Prostate gland (tissue), 2 donors: ENCODE results near the gene ITGB8. TPM values are rescaled to one million over a fixed set of nuclear protein-coding genes. Genes with fewer than 3 reads are reported as not detected.

Source experiments
- DNase-seq: peaks from one replicate; pipeline ENCODE4 v3.0.0-alpha.2; 2019; ENCODE audit warnings: low spot score
- H3K27ac ChIP-seq, 2 donors: fragments of 200-600 bp; sonication (generic); 2 replicates each; pipeline ENCODE4 v1.5.1; 2017 to 2019
- H3K27me3 ChIP-seq: fragments of 200-600 bp; sonication (generic); replicated peaks from 2 replicates; pipeline ENCODE4 v1.5.1; 2019; ENCODE audit not compliant: insufficient read depth
- H3K36me3 ChIP-seq, 2 donors: fragments of 200-600 bp; sonication (generic); 1 replicate in 1 of 2; 2 replicates in 1 of 2; pipeline versions ENCODE4 v1.5.1 to v1.8.1; 2017 to 2019
- H3K4me1 ChIP-seq: fragments of 200-600 bp; sonication (generic); replicated peaks from 2 replicates; pipeline ENCODE4 v1.5.1; 2019
- H3K4me3 ChIP-seq, 2 donors: fragments of 200-600 bp; sonication (generic); 2 replicates each; pipeline ENCODE4 v1.5.1; 2017 to 2019
- H3K9me3 ChIP-seq: fragments of 200-600 bp; sonication (generic); 2 replicates; pipeline ENCODE4 v1.5.1; 2017
- CTCF ChIP-seq, 4 experiments: fragments of 200-600 bp in 2 of 4; fragments of 450-650 bp in 2 of 4; sonication (generic) in 2 of 4; IDR thresholded peaks; 1 replicate in 3 of 4; 2 replicates in 1 of 4; pipeline ENCODE4 v1.5.1; 2016 to 2019; ENCODE audit warnings: antibody characterized with exemption in 4 of 4, mild to moderate bottlenecking in 2 of 4, moderate library complexity in 2 of 4
- POLR2A ChIP-seq: fragments of 450-650 bp; IDR thresholded peaks from one replicate; pipeline ENCODE4 v1.6.1; 2016; ENCODE audit warnings: antibody characterized with exemption, mild to moderate bottlenecking
- POLR2AphosphoS5 ChIP-seq: sonication (generic); formaldehyde crosslinking; IDR thresholded peaks from one replicate; pipeline ENCODE4 v1.6.1; 2017; ENCODE audit warnings: antibody characterized with exemption
- WGBS: methylation state at CpG from one replicate; pipeline ENCODE4 v1.1.5; 2018; 5-methylcytosine and 5-hydroxymethylcytosine counted together
- intact Hi-C: fragments of 100-400 bp; cut with DNase I; formaldehyde crosslinking; loops from one replicate; pipeline ENCODE4 v1.14.2; 2022
- total RNA-seq, 2 donors: library from RNA; depleted of rRNA; stranded (reverse); fragments of >200 nt; gene quantifications; one replicate each; pipeline ENCODE4 v1.1.0, GENCODE V29; 2016

ITGB8 gene
- total RNA-seq, 2 donors from 2014 or later, result 50.3 to 99.5 TPM

- Histone ChIP-seq H3K36me3 (no peaks in the 10 kb centered on the region), H3K4me3 (no peak overlapping the region), H3K9me3 (no peaks in the 10 kb centered on the region), H3K27ac (no peak overlapping the region), H3K4me1 (no peaks in the 10 kb centered on the region), H3K27me3 (no peaks in the 10 kb centered on the region)
- no peak for TF ChIP-seq CTCF (IDR thresholded peaks at IDR 0.05)
- TF ChIP-seq POLR2AphosphoS5, result no peak
- TF ChIP-seq POLR2A, result no peak
- WGBS, result 63% methylated on average over 2 of the region's 2 CpGs
- intact Hi-C loops, result no loop called here
- DNase-seq, result no peak
These were observed 13.2 kb downstream of the ITGB8 start for GRCh38 chr7:20343941-20344340.

- DNase-seq, result no peak
- H3K36me3 ChIP-seq, result no peaks in the 10 kb centered on the region
- intact Hi-C loops, result no loop called here
- TF ChIP-seq CTCF (IDR thresholded peaks at IDR 0.05) (no peak), POLR2AphosphoS5 (no peak), POLR2A (no peak)
- no peaks in the 10 kb centered on the region for H3K9me3 ChIP-seq
- 100% methylated on average over 4 of the region's 4 CpGs for WGBS
- no peaks in the 10 kb centered on the region for H3K27me3 ChIP-seq
- H3K27ac ChIP-seq, result no peak overlapping the region
- H3K4me3 ChIP-seq, result no peak overlapping the region
- no peaks in the 10 kb centered on the region for H3K4me1 ChIP-seq
These were observed 13.7 kb downstream of the ITGB8 start for GRCh38 chr7:20344396-20344795.

- no peaks in the 10 kb centered on the region for H3K36me3 ChIP-seq
- intact Hi-C loops, result no loop called here
- H3K9me3 ChIP-seq, result no peaks in the 10 kb centered on the region
- no peak overlapping the region for H3K4me3 ChIP-seq
- H3K4me1 ChIP-seq, result no peaks in the 10 kb centered on the region
- TF ChIP-seq POLR2A, result no peak
- TF ChIP-seq CTCF (IDR thresholded peaks at IDR 0.05), result no peak
- no peak for TF ChIP-seq POLR2AphosphoS5
- no peak overlapping the region for H3K27ac ChIP-seq
- 90% methylated on average over 4 of the region's 4 CpGs for WGBS
- no peak for DNase-seq
- H3K27me3 ChIP-seq, result no peaks in the 10 kb centered on the region
These were observed 15.9 kb downstream of the ITGB8 start for GRCh38 chr7:20346577-20346976.

GRCh38 chr7:20347680-20348079 lies 17.0 kb downstream of the ITGB8 start:
- TF ChIP-seq CTCF (IDR thresholded peaks at IDR 0.05) (no peak), POLR2A (no peak), POLR2AphosphoS5 (no peak)
- Histone ChIP-seq H3K9me3 (no peaks in the 10 kb centered on the region), H3K36me3 (no peaks in the 10 kb centered on the region), H3K27ac (no peak overlapping the region), H3K4me3 (no peak overlapping the region), H3K4me1 (peaks cover 3% of the 10 kb centered on the region), H3K27me3 (no peaks in the 10 kb centered on the region)
- no peak for DNase-seq
- intact Hi-C loops, result no loop called here

GRCh38 chr7:20348125-20348807 lies 17.6 kb downstream of the ITGB8 start:
- DNase-seq, result no peak
- Histone ChIP-seq H3K27me3 (no peaks in the 10 kb centered on the region), H3K4me3 (no peak overlapping the region), H3K27ac (no peak overlapping the region), H3K4me1 (peaks cover 3% of the 10 kb centered on the region), H3K36me3 (no peaks in the 10 kb centered on the region), H3K9me3 (no peaks in the 10 kb centered on the region)
- TF ChIP-seq POLR2A (no peak), CTCF (IDR thresholded peaks at IDR 0.05) (no peak), POLR2AphosphoS5 (no peak)
- WGBS, result 86% methylated on average over 2 of the region's 2 CpGs
- intact Hi-C loops, result no loop called here
